Activated T-cell treated with anti-CD3 and anti-CD28 coated beads, Interleukin-2, amount 50 U/mL, for 24 hours (primary cell): ENCODE measurements around the gene TBC1D8.

ENCODE experiments used
- DNase-seq: peaks from one replicate; pipeline ENCODE4 v3.0.0-alpha.2; 2020
- H3K27ac Mint-ChIP-seq: 2 replicates; pipeline ENCODE4 v1.8.0; 2020; ENCODE audit warnings: mild to moderate bottlenecking, mixed read lengths
- H3K27me3 Mint-ChIP-seq: 2 replicates; pipeline ENCODE4 v1.8.0; 2020; ENCODE audit warnings: mixed read lengths
- H3K36me3 Mint-ChIP-seq: 2 replicates; pipeline ENCODE4 v1.8.0; 2020; ENCODE audit warnings: low read depth, mixed read lengths
- H3K4me1 Mint-ChIP-seq: 2 replicates; pipeline ENCODE4 v1.8.0; 2020; ENCODE audit warnings: low read depth, mixed read lengths
- H3K4me3 Mint-ChIP-seq: 2 replicates; pipeline ENCODE4 v1.8.0; 2020; ENCODE audit warnings: mild to moderate bottlenecking, moderate library complexity, mixed read lengths
- H3K9me3 Mint-ChIP-seq: 2 replicates; pipeline ENCODE4 v1.8.0; 2020; ENCODE audit warnings: mixed read lengths

The TBC1D8 gene

GRCh38 chr2:101115664-101116063 is 35.5 kb downstream of the TBC1D8 start:
- peaks cover 10% of the 10 kb centered on the region for H3K4me1 Mint-ChIP-seq
- H3K27me3 Mint-ChIP-seq = no peaks in the 10 kb centered on the region
- H3K36me3 Mint-ChIP-seq = no peaks in the 10 kb centered on the region
- H3K27ac Mint-ChIP-seq = no peak overlapping the region
- no peaks in the 10 kb centered on the region for H3K9me3 Mint-ChIP-seq
- H3K4me3 Mint-ChIP-seq = no peak overlapping the region
- DNase-seq = no peak

GRCh38 chr2:101114815-101115214 is 36.4 kb downstream of the TBC1D8 start:
- Mint-ChIP-seq H3K36me3 (no peaks in the 10 kb centered on the region), H3K27ac (no peak overlapping the region), H3K4me1 (peaks cover 8% of the 10 kb centered on the region), H3K9me3 (no peaks in the 10 kb centered on the region), H3K27me3 (no peaks in the 10 kb centered on the region), H3K4me3 (no peak overlapping the region)
- no peak for DNase-seq

- H3K27ac Mint-ChIP-seq = no peak overlapping the region
- H3K4me3 Mint-ChIP-seq = no peak overlapping the region
- H3K9me3 Mint-ChIP-seq = no peaks in the 10 kb centered on the region
- no peaks in the 10 kb centered on the region for H3K36me3 Mint-ChIP-seq
- no peaks in the 10 kb centered on the region for H3K27me3 Mint-ChIP-seq
- H3K4me1 Mint-ChIP-seq = peaks cover 8% of the 10 kb centered on the region
- DNase-seq = no peak
These were observed 36.9 kb downstream of the TBC1D8 start for GRCh38 chr2:101114268-101114783.

GRCh38 chr2:101113441-101114267 is 37.5 kb downstream of the TBC1D8 start:
- no peak overlapping the region for H3K4me3 Mint-ChIP-seq
- H3K27me3 Mint-ChIP-seq = no peaks in the 10 kb centered on the region
- H3K36me3 Mint-ChIP-seq = no peaks in the 10 kb centered on the region
- peaks cover 8% of the 10 kb centered on the region for H3K4me1 Mint-ChIP-seq
- H3K9me3 Mint-ChIP-seq = no peaks in the 10 kb centered on the region
- no peak overlapping the region for H3K27ac Mint-ChIP-seq
- no peak for DNase-seq

- H3K4me1 Mint-ChIP-seq = peaks cover 8% of the 10 kb centered on the region
- DNase-seq = no peak
- H3K27ac Mint-ChIP-seq = no peak overlapping the region
- H3K9me3 Mint-ChIP-seq = no peaks in the 10 kb centered on the region
- H3K27me3 Mint-ChIP-seq = no peaks in the 10 kb centered on the region
- H3K36me3 Mint-ChIP-seq = no peaks in the 10 kb centered on the region
- H3K4me3 Mint-ChIP-seq = no peak overlapping the region
These were observed 38.4 kb downstream of the TBC1D8 start for GRCh38 chr2:101112772-101113157.

- Mint-ChIP-seq H3K4me1 (peaks cover 8% of the 10 kb centered on the region), H3K27me3 (no peaks in the 10 kb centered on the region), H3K27ac (no peak overlapping the region), H3K36me3 (no peaks in the 10 kb centered on the region), H3K9me3 (no peaks in the 10 kb centered on the region), H3K4me3 (no peak overlapping the region)
- no peak for DNase-seq
These were observed 39.0 kb downstream of the TBC1D8 start for GRCh38 chr2:101111917-101112771.

GRCh38 chr2:101111262-101111838 is 39.8 kb downstream of the TBC1D8 start:
- Mint-ChIP-seq H3K4me1 (peaks cover 8% of the 10 kb centered on the region), H3K9me3 (no peaks in the 10 kb centered on the region), H3K4me3 (no peak overlapping the region), H3K36me3 (no peaks in the 10 kb centered on the region), H3K27me3 (no peaks in the 10 kb centered on the region), H3K27ac (no peak overlapping the region)
- DNase-seq = no peak

- H3K27ac Mint-ChIP-seq = no peak overlapping the region
- H3K36me3 Mint-ChIP-seq = no peaks in the 10 kb centered on the region
- no peak overlapping the region for H3K4me3 Mint-ChIP-seq
- no peaks in the 10 kb centered on the region for H3K27me3 Mint-ChIP-seq
- no peak for DNase-seq
- no peaks in the 10 kb centered on the region for H3K9me3 Mint-ChIP-seq
- peaks cover 8% of the 10 kb centered on the region for H3K4me1 Mint-ChIP-seq
These were observed 41.6 kb downstream of the TBC1D8 start for GRCh38 chr2:101109451-101110118.

GRCh38 chr2:101108357-101108756 is 42.8 kb downstream of the TBC1D8 start:
- Mint-ChIP-seq H3K9me3 (no peaks in the 10 kb centered on the region), H3K4me3 (no peak overlapping the region), H3K27ac (no peak overlapping the region), H3K4me1 (peaks cover 2% of the 10 kb centered on the region), H3K36me3 (no peaks in the 10 kb centered on the region), H3K27me3 (no peaks in the 10 kb centered on the region)
- no peak for DNase-seq

GRCh38 chr2:101107241-101107640 is 43.9 kb downstream of the TBC1D8 start:
- no peak for DNase-seq
- H3K27ac Mint-ChIP-seq = no peak overlapping the region
- H3K27me3 Mint-ChIP-seq = no peaks in the 10 kb centered on the region
- H3K36me3 Mint-ChIP-seq = no peaks in the 10 kb centered on the region
- no peaks in the 10 kb centered on the region for H3K4me1 Mint-ChIP-seq
- H3K4me3 Mint-ChIP-seq = no peak overlapping the region
- peaks cover 8% of the 10 kb centered on the region for H3K9me3 Mint-ChIP-seq

GRCh38 chr2:101106453-101107181 is 44.6 kb downstream of the TBC1D8 start:
- Mint-ChIP-seq H3K27me3 (no peaks in the 10 kb centered on the region), H3K4me3 (no peak overlapping the region), H3K9me3 (peaks cover 10% of the 10 kb centered on the region), H3K36me3 (no peaks in the 10 kb centered on the region), H3K4me1 (no peaks in the 10 kb centered on the region), H3K27ac (no peak overlapping the region)
- DNase-seq = no peak

- Mint-ChIP-seq H3K9me3 (peaks cover 12% of the 10 kb centered on the region), H3K36me3 (no peaks in the 10 kb centered on the region), H3K27ac (no peak overlapping the region), H3K4me1 (no peaks in the 10 kb centered on the region), H3K4me3 (no peak overlapping the region), H3K27me3 (no peaks in the 10 kb centered on the region)
- no peak for DNase-seq
These were observed 45.5 kb downstream of the TBC1D8 start for GRCh38 chr2:101105654-101106053.

GRCh38 chr2:101097638-101098037 is 53.5 kb downstream of the TBC1D8 start:
- no peak for DNase-seq
- Mint-ChIP-seq H3K4me1 (no peaks in the 10 kb centered on the region), H3K27ac (no peak overlapping the region), H3K4me3 (no peak overlapping the region), H3K27me3 (peaks cover 26% of the 10 kb centered on the region), H3K36me3 (no peaks in the 10 kb centered on the region), H3K9me3 (peaks cover 24% of the 10 kb centered on the region)
